SU-DHL-6 (cell line): ENCODE data around the gene SCCPDH.

Experiments used
- EZH2phosphoT487 ChIP-seq: fragments of 200-600 bp; sonication (generic), shearing (Covaris generic); conservative IDR thresholded peaks from 2 replicates; pipeline ENCODE4 v1.6.1; 2018; ENCODE audit warnings: mild to moderate bottlenecking, antibody characterized with exemption, low read length, moderate library complexity, mixed read lengths
- TF ChIP-seq, protein P1 (sequence below): fragments of 200-600 bp; sonication (generic); IDR thresholded peaks from one replicate; pipeline ENCODE4 v1.5.1; 2017; ENCODE audit warnings: antibody characterized with exemption, mild to moderate bottlenecking, low read length, moderate library complexity; ENCODE audit not compliant: insufficient read depth, poor library complexity, severe bottlenecking

DNA sequence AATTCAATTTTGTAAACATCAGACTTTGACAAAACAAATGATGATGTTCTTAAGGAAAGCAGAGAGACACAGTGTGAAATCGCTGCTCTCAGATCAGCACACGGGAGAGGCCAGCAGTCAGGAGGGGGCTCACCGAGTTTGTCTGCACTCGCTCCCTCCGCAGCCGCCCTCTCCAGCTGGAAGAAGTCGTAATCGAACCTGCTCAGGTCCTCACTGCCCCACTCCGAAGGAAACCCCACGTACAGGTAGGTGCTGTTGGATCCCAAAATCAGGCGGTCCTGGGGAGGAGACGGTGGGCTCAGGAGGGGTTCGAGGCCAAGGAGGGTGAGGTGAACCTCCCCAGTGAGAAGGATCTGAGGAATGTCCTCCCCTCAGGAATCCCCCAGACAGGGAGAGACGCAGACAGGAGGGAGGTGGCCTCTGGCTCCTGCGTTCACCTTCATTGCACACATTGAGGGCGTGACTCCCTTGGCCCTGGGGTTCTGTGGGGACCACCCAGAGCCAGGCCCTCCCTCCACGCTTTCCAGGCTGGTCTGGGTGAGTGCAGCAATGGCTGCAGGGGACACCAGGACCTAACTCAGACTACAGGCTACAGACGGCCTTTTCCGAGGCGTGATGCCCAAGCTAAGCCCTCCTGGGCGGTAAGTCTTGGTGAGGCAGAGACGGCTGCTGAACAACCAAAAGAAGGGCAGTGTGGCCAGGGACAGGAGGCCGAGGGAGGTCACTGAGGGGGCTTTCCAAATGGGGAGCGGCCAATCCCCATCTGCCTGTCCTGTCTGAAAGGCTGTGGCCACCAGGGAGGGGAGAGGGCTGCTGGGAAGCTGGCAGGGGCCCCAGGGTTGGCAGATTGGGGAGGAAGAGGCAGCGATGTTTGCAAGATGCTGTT is 65.5 kb downstream of the SCCPDH start:
- TF ChIP-seq, protein P1, sequence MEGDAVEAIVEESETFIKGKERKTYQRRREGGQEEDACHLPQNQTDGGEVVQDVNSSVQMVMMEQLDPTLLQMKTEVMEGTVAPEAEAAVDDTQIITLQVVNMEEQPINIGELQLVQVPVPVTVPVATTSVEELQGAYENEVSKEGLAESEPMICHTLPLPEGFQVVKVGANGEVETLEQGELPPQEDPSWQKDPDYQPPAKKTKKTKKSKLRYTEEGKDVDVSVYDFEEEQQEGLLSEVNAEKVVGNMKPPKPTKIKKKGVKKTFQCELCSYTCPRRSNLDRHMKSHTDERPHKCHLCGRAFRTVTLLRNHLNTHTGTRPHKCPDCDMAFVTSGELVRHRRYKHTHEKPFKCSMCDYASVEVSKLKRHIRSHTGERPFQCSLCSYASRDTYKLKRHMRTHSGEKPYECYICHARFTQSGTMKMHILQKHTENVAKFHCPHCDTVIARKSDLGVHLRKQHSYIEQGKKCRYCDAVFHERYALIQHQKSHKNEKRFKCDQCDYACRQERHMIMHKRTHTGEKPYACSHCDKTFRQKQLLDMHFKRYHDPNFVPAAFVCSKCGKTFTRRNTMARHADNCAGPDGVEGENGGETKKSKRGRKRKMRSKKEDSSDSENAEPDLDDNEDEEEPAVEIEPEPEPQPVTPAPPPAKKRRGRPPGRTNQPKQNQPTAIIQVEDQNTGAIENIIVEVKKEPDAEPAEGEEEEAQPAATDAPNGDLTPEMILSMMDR, result no peak
- TF ChIP-seq EZH2phosphoT487, result no peak
